Esophagus muscularis mucosa (tissue), 4 donors: ENCODE measurements around the gene SLC2A10. TPM values are rescaled to one million over a fixed set of nuclear protein-coding genes. Genes with fewer than 3 reads are reported as not detected.

Experiments
- DNase-seq: peaks from one replicate; pipeline ENCODE4 v3.0.0-alpha.2; 2017; ENCODE audit errors: extremely low spot score
- H3K27ac ChIP-seq, 4 donors: fragments of 200-600 bp; sonication (generic); replicated peaks in 1 of 4; 1 replicate in 3 of 4; 2 replicates in 1 of 4; pipeline ENCODE4 v1.5.1; 2016 to 2019; ENCODE audit warnings: mild to moderate bottlenecking in 1 of 4
- H3K27me3 ChIP-seq, 4 donors: fragments of 200-600 bp; sonication (generic); one replicate each; pipeline versions ENCODE4 v1.5.1 to v1.6.0; 2016 to 2019
- H3K36me3 ChIP-seq, 4 donors: fragments of 200-600 bp; sonication (generic); one replicate each; pipeline ENCODE4 v1.5.1; 2016 to 2019
- H3K4me1 ChIP-seq, 4 donors: fragments of 200-600 bp; sonication (generic); one replicate each; pipeline ENCODE4 v1.5.1; 2016 to 2019
- H3K4me3 ChIP-seq, 4 donors: fragments of 200-600 bp; sonication (generic); 1 replicate in 2 of 4; 2 replicates in 2 of 4; pipeline ENCODE4 v1.5.1; 2016 to 2019; ENCODE audit warnings: mild to moderate bottlenecking in 4 of 4, moderate library complexity in 1 of 4
- H3K9me3 ChIP-seq, 4 donors: fragments of 200-600 bp; sonication (generic); 1 replicate in 3 of 4; 2 replicates in 1 of 4; pipeline ENCODE4 v1.5.1; 2016 to 2019
- EP300 ChIP-seq: sonication (generic); formaldehyde crosslinking; IDR thresholded peaks from one replicate; pipeline ENCODE4 v1.6.1; 2017; ENCODE audit warnings: antibody characterized with exemption
- POLR2A ChIP-seq: fragments of 450-650 bp; IDR thresholded peaks from one replicate; pipeline ENCODE4 v1.6.1; 2017; ENCODE audit warnings: antibody characterized with exemption, moderate library complexity, mild to moderate bottlenecking, low read depth
- POLR2AphosphoS5 ChIP-seq, 2 donors: sonication (generic); formaldehyde crosslinking; IDR thresholded peaks; one replicate each; pipeline ENCODE4 v1.6.1; 2017; ENCODE audit warnings: antibody characterized with exemption in 2 of 2
- WGBS: methylation state at CpG from one replicate; pipeline ENCODE4 v1.1.5; 2018; 5-methylcytosine and 5-hydroxymethylcytosine counted together
- intact Hi-C: fragments of 100-400 bp; cut with DNase I; formaldehyde crosslinking; loops from one replicate; pipeline ENCODE4 v1.15.1; 2023
- total RNA-seq, 4 donors: library from RNA; depleted of rRNA; stranded (reverse); fragments of >200 nt; gene quantifications; one replicate each; pipeline versions ENCODE4 v1.1.0 to v1.2.1, GENCODE V29; 2016
- TF ChIP-seq, protein P1 (sequence below), 3 experiments: fragments of 200-600 bp in 2 of 3; fragments of 450-650 bp in 1 of 3; sonication (generic) in 2 of 3; IDR thresholded peaks; one replicate each; pipeline ENCODE4 v1.5.1; 2017 to 2019; ENCODE audit warnings: antibody characterized with exemption in 3 of 3, mild to moderate bottlenecking in 2 of 3, moderate library complexity in 1 of 3

SLC2A10 gene
- total RNA-seq, 4 donors from 2014 or later = 9.6 to 27.0 (median 15.3) TPM

DNA sequence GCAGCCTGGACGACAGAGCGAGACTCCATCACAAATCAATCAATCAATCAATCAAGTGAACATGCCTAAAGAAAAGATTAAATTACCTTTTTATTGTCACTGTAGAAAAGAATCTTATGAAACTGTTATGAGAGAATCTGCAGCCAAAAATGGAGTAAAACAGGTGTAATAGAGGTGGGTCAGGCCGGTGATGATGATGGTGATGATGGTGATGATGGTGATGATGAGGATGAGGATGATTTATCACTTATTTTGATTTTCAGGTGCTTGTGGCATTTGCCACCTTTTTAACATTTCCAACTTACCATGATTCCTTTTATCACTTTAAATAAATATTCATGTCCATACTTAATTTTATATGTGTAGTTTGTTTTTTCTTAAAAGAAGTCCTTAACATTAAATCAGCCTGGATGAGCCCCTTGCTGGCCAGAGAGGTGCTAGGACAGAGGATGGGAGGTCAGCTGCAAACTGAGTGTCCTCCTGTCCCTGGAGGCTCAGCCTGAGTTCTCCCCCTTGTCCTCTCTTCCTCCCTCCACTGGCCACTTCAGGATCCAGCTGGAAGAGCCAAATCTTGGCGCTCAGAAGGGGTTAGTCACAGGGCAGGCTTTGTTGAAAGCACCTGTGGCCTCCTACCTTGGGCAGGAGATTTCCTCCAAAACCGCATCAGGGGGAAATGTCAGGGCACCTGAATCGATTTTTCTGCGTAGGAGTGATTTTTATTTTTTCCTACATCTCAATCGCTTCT, 32.6 kb downstream of the SLC2A10 start:
- Histone ChIP-seq H3K27me3 (peaks cover 0 to 34% (median 0%) of the 10 kb centered on the region in 4 donors), H3K27ac (no peak overlapping the region), H3K9me3 (no peaks in the 10 kb centered on the region), H3K4me1 (no peaks in the 10 kb centered on the region), H3K36me3 (no peaks in the 10 kb centered on the region), H3K4me3 (no peak overlapping the region)
- no peak for DNase-seq
- TF ChIP-seq EP300 = no peak
- TF ChIP-seq, protein P1, sequence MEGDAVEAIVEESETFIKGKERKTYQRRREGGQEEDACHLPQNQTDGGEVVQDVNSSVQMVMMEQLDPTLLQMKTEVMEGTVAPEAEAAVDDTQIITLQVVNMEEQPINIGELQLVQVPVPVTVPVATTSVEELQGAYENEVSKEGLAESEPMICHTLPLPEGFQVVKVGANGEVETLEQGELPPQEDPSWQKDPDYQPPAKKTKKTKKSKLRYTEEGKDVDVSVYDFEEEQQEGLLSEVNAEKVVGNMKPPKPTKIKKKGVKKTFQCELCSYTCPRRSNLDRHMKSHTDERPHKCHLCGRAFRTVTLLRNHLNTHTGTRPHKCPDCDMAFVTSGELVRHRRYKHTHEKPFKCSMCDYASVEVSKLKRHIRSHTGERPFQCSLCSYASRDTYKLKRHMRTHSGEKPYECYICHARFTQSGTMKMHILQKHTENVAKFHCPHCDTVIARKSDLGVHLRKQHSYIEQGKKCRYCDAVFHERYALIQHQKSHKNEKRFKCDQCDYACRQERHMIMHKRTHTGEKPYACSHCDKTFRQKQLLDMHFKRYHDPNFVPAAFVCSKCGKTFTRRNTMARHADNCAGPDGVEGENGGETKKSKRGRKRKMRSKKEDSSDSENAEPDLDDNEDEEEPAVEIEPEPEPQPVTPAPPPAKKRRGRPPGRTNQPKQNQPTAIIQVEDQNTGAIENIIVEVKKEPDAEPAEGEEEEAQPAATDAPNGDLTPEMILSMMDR (IDR thresholded peaks at IDR 0.05) = no peak
- TF ChIP-seq POLR2AphosphoS5 (IDR thresholded peaks at IDR 0.05) = no peak
- TF ChIP-seq POLR2A = no peak
- 75% methylated on average over 8 of the region's 8 CpGs for WGBS
- intact Hi-C loops = no loop called here

DNA sequence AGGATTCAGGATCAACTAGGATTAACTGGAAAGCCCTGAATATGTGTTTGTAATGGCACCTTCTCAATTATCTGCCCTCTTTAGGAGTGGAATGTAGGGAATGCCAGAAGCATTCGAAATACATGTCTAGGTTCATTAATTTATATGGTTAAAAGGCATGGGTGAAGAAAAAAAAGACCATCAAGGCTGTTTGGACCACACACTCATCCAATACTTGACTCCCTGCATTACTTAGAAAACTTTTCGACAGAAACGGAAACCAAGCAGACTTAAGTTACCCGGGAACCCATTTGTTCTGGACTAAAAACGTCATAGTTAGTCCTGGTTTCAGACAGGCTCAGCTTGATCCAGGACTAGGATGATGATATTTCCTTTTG, 33.2 kb downstream of the SLC2A10 start:
- 68% methylated on average over 5 of the region's 5 CpGs for WGBS
- TF ChIP-seq, protein P1 (IDR thresholded peaks at IDR 0.05) = no peak
- no peak for TF ChIP-seq POLR2AphosphoS5 (IDR thresholded peaks at IDR 0.05)
- no peak for TF ChIP-seq POLR2A
- TF ChIP-seq EP300 = no peak
- Histone ChIP-seq H3K9me3 (no peaks in the 10 kb centered on the region), H3K4me3 (no peak overlapping the region), H3K27ac (no peak overlapping the region), H3K27me3 (peaks cover 0 to 36% (median 0%) of the 10 kb centered on the region in 4 donors), H3K4me1 (no peaks in the 10 kb centered on the region), H3K36me3 (no peaks in the 10 kb centered on the region)
- intact Hi-C loops = no loop called here
- DNase-seq = no peak

DNA sequence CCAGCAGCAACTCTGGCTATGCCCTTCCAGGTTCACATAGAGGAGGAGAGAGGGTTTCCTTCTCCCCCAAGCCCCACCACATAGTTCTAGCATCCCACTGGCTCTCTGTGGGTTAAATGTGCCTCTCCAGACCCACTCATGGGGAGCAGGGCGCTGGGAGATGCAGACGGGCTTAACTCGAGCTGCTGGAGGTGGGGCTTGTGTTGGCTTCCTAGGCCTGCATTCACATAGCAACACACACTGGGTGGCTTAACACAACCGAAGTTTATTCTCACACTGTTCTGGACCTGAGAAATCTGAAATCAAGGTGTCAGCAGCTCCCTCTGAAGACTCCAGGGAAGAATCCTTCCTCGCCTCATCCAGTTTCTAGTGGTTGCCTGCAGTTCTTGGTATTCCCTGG, 33.6 kb downstream of the SLC2A10 start:
- intact Hi-C loops = no loop called here
- Histone ChIP-seq H3K4me1 (no peaks in the 10 kb centered on the region), H3K9me3 (no peaks in the 10 kb centered on the region), H3K36me3 (no peaks in the 10 kb centered on the region), H3K27me3 (peaks cover 0 to 36% (median 0%) of the 10 kb centered on the region in 4 donors), H3K27ac (no peak overlapping the region), H3K4me3 (no peak overlapping the region)
- WGBS = 55% methylated on average over 5 of the region's 5 CpGs
- TF ChIP-seq EP300 (no peak), POLR2A (no peak), POLR2AphosphoS5 (IDR thresholded peaks at IDR 0.05) (no peak)
- TF ChIP-seq, protein P1 (IDR thresholded peaks at IDR 0.05) = no peak
- no peak for DNase-seq

DNA sequence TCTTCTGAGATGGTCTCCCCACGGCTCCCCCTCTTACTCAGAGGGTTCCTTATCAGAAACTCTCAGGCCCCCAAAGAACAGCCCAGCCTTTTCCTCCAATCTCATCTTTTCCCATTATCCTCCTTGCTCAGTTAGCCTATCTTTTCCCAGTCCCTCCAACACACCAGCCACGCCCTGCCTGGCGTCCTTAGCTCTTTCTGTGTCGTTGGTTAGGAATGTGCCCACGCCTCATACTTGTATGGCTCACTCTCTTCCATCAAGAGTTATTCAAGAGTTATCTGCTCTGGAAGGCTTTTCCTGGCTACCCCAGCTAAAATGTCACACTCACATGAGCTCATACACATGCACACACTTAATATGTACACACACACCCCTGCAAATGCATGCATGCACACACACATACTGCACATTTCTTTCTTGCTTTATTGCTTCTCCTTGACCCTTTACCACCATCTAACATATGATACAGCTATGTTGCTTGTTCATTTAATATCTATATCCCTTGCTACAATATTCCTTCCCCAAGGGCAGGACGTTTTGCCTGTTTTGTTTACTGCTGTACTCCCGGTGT, 37.6 kb downstream of the SLC2A10 start:
- H3K36me3 ChIP-seq = no peaks in the 10 kb centered on the region
- H3K27ac ChIP-seq = no peak overlapping the region
- no peaks in the 10 kb centered on the region for H3K9me3 ChIP-seq
- no peak for DNase-seq
- TF ChIP-seq POLR2A = no peak
- no peak for TF ChIP-seq EP300
- TF ChIP-seq, protein P1 (IDR thresholded peaks at IDR 0.05) = no peak
- TF ChIP-seq POLR2AphosphoS5 (IDR thresholded peaks at IDR 0.05) = no peak
- no peak overlapping the region for H3K4me3 ChIP-seq
- intact Hi-C loops = no loop called here
- 66% methylated on average over 7 of the region's 7 CpGs for WGBS
- peaks cover 0 to 33% (median 0%) of the 10 kb centered on the region in 4 donors for H3K27me3 ChIP-seq
- no peaks in the 10 kb centered on the region for H3K4me1 ChIP-seq
